ENCODE measurements around the gene GRIN2B. TPM values are rescaled to one million over a fixed set of nuclear protein-coding genes. Genes with fewer than 3 reads are reported as not detected.

The GRIN2B gene
- not detected in 2 replicates for polyA plus RNA-seq (2012; rRNA removed)
- polyA plus RNA-seq (2012; cell fraction: cytosol; rRNA removed), result not detected in 2 replicates
- not detected in 2 replicates for polyA plus RNA-seq (2012; cell fraction: nucleus; rRNA removed)

DNA sequence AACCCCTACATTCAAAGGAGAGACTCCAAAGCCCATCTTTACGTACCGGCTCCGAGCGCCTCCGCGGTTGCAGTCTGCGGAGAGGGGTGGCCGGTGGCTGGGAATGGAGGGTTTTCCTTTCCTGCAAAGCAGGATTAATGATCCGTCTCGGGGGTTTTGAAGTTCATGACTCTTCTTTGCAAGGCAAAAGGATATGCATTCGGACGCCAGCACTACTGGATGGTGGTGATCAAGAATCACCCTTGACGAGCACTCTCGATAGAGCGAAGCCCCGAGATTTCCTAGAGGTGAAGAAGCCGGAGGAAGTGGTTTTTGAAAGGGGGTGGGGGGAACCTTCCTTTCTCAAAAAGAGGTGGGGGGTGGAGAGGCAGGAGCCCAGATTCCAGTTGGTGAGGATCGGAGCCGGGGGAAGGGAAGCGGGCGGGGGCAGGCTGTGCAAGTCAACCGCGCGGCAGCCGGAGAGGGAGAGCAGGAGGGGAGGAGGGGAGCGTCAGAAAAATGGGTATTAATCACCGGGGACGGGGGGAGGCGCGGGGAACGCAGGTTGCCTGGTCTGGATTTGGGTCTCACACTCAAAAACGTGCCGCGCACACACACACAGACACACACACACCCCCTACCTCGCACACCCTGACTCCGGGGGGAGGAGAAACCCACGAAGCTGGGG, at the start of gene GRIN2B:
Gene GRIN2B, minus strand, starts transcription at position 307 of the 667 bp plus-strand sequence. CDS start 115,394 bp downstream, outside the sequence.
- H3K9ac ChIP-seq, result no peak within 1 kb of the TSS
- no peaks in the 10 kb centered on the region for H3K36me3 ChIP-seq (replicated peaks in 1 of 2; ENCODE audit: control insufficient read depth in 1 of 2, insufficient read depth in 2 of 2, low read length in 1 of 2)
- H3K79me2 ChIP-seq (ENCODE audit: insufficient read depth), result no peaks in the 10 kb centered on the region
- peak within 1 kb of the TSS; percentile 28; the same call in 1 of the 2 replicates for H3K4me2 ChIP-seq
- TF ChIP-seq EZH2phosphoT487 (IDR thresholded peaks at IDR 0.05; ENCODE audit: borderline replicate concordance, low read depth), result no peak
- TF ChIP-seq CHD2 (IDR thresholded peaks at IDR 0.05; ENCODE audit: low read length, partially characterized antibody), result no peak
- TF ChIP-seq JUND (IDR thresholded peaks at IDR 0.05), result no peak
- TF ChIP-seq, protein P1, sequence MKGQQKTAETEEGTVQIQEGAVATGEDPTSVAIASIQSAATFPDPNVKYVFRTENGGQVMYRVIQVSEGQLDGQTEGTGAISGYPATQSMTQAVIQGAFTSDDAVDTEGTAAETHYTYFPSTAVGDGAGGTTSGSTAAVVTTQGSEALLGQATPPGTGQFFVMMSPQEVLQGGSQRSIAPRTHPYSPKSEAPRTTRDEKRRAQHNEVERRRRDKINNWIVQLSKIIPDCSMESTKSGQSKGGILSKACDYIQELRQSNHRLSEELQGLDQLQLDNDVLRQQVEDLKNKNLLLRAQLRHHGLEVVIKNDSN (IDR thresholded peaks at IDR 0.05; ENCODE audit: borderline replicate concordance, low read depth), result no peak
- no peaks in the 10 kb centered on the region for H3F3A ChIP-seq (replicated peaks; ENCODE audit: insufficient read depth)
- no peaks in the 10 kb centered on the region for H3K9me2 ChIP-seq
- POLR2A ChIA-PET, result no interaction called here
- H4K20me1 ChIP-seq (ENCODE audit: insufficient read depth), result no peaks in the 10 kb centered on the region
- 9% methylated on average over 34 of the region's 37 CpGs for WGBS (ENCODE audit: low lambda C conversion rate)
- peak; percentile 15 for DNase-seq
- no peaks in the 10 kb centered on the region for H3K9me3 ChIP-seq
- CTCF ChIA-PET, result no interaction called here
- H2AFZ ChIP-seq (ENCODE audit: low read depth), result no peak within 1 kb of the TSS
- peaks cover 30% of the 10 kb centered on the region; the same call in 1 of the 2 replicates for H3K27me3 ChIP-seq (ENCODE audit: insufficient read depth)
- 0 out of 4 replicates have a peak within 1 kb of the TSS, but pooled peaks of 1 of the 2 experiments have one; percentile 16 for H3K4me3 ChIP-seq (ENCODE audit: low read depth in 2 of 2, low read length in 1 of 2)
- no peaks in the 10 kb centered on the region for H3K4me1 ChIP-seq (ENCODE audit: control insufficient read depth in 1 of 2, insufficient read depth in 2 of 2, low read depth in 1 of 2, low read length in 1 of 2)
- no peak within 1 kb of the TSS for H3K27ac ChIP-seq (ENCODE audit: low read depth in 2 of 2, low read length in 1 of 2)

DNA sequence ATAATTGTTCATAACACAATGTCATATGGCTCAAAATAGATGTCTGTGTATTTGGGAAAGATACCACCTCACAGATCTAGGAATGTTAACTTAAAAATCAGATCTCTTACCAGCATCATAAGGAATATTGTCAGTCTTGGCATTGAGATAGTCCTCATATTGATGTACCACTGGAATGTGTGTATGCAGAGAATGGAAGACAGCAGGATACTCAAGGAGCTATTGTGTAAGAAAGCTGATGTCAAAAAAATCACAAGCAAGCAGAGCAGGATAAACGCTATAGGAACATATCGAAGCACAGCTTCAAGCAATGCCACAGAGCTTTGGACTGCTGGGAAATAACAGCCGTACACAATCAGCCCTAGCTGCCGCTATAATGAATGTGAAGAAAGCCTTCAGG, 45.1 kb upstream of the GRIN2B start:
- Histone ChIP-seq H3K4me3 (ENCODE audit: low read depth in 2 of 2, low read length in 1 of 2) (no peak overlapping the region), H3K79me2 (ENCODE audit: insufficient read depth) (no peaks in the 10 kb centered on the region), H3K4me1 (ENCODE audit: control insufficient read depth in 1 of 2, insufficient read depth in 2 of 2, low read depth in 1 of 2, low read length in 1 of 2) (no peaks in the 10 kb centered on the region), H4K20me1 (ENCODE audit: insufficient read depth) (no peaks in the 10 kb centered on the region), H3K36me3 (replicated peaks in 1 of 2; ENCODE audit: control insufficient read depth in 1 of 2, insufficient read depth in 2 of 2, low read length in 1 of 2) (no peaks in the 10 kb centered on the region), H3K9ac (no peak overlapping the region), H3K27ac (ENCODE audit: low read depth in 2 of 2, low read length in 1 of 2) (no peak overlapping the region), H3K27me3 (ENCODE audit: insufficient read depth) (no peaks in the 10 kb centered on the region), H2AFZ (ENCODE audit: low read depth) (no peak overlapping the region), H3F3A (replicated peaks; ENCODE audit: insufficient read depth) (no peaks in the 10 kb centered on the region), H3K9me3 (no peaks in the 10 kb centered on the region), H3K9me2 (no peaks in the 10 kb centered on the region), H3K4me2 (no peak overlapping the region)
- no peak for DNase-seq
- 42% methylated on average over 4 of the region's 4 CpGs for WGBS (ENCODE audit: low lambda C conversion rate)
- CTCF ChIA-PET, result no interaction called here
- POLR2A ChIA-PET, result no interaction called here
- no peak for TF ChIP-seq SIN3A (IDR thresholded peaks at IDR 0.05; ENCODE audit: borderline replicate concordance, low read depth, low read length)

DNA sequence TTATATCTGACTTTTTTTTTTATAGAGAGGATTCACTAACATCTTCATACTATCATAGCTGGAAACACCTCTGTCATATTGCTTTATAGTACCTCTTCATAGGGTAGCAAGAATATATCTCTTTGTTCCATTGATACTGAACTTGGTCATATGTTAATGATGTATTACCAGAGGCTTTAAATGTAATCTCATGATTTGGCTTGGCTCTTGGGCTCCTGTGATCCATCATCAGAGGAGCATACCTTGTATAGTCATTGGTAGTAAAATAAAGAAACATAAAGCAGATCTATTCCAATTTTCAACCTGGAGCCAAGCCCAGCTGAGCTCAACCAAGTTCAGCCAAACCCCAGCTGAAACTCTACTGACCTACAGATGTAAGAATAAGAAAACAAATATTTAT, 43.2 kb upstream of the GRIN2B start:
- H3K4me1 ChIP-seq (ENCODE audit: control insufficient read depth in 1 of 2, insufficient read depth in 2 of 2, low read depth in 1 of 2, low read length in 1 of 2), result no peaks in the 10 kb centered on the region
- no peak for DNase-seq
- no peaks in the 10 kb centered on the region for H4K20me1 ChIP-seq (ENCODE audit: insufficient read depth)
- TF ChIP-seq RFX5 (IDR thresholded peaks at IDR 0.05; ENCODE audit: low read length) (no peak), FOSL2 (IDR thresholded peaks at IDR 0.05; ENCODE audit: borderline replicate concordance, low read depth) (no peak), RCOR1 (IDR thresholded peaks at IDR 0.05; ENCODE audit: low read length) (no peak)
- TF ChIP-seq, protein P2, sequence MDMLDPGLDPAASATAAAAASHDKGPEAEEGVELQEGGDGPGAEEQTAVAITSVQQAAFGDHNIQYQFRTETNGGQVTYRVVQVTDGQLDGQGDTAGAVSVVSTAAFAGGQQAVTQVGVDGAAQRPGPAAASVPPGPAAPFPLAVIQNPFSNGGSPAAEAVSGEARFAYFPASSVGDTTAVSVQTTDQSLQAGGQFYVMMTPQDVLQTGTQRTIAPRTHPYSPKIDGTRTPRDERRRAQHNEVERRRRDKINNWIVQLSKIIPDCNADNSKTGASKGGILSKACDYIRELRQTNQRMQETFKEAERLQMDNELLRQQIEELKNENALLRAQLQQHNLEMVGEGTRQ (IDR thresholded peaks at IDR 0.05; ENCODE audit: borderline replicate concordance, low read depth, low read length), result no peak
- H3K4me2 ChIP-seq, result no peak overlapping the region
- no peaks in the 10 kb centered on the region for H3K9me2 ChIP-seq
- no peak overlapping the region for H3K9ac ChIP-seq
- H2AFZ ChIP-seq (ENCODE audit: low read depth), result no peak overlapping the region
- H3K9me3 ChIP-seq, result no peaks in the 10 kb centered on the region
- H3K27ac ChIP-seq (ENCODE audit: low read depth in 2 of 2, low read length in 1 of 2), result no peak overlapping the region
- H3K4me3 ChIP-seq (ENCODE audit: low read depth in 2 of 2, low read length in 1 of 2), result no peak overlapping the region
- H3K79me2 ChIP-seq (ENCODE audit: insufficient read depth), result no peaks in the 10 kb centered on the region
- H3K36me3 ChIP-seq (replicated peaks in 1 of 2; ENCODE audit: control insufficient read depth in 1 of 2, insufficient read depth in 2 of 2, low read length in 1 of 2), result no peaks in the 10 kb centered on the region
- no peaks in the 10 kb centered on the region for H3F3A ChIP-seq (replicated peaks; ENCODE audit: insufficient read depth)
- ChIA-PET POLR2A (no interaction called here), CTCF (no interaction called here)
- no peaks in the 10 kb centered on the region for H3K27me3 ChIP-seq (ENCODE audit: insufficient read depth)
